Measurements from ENCODE around the gene CLCN7. TPM values are rescaled to one million over a fixed set of nuclear protein-coding genes. Genes with fewer than 3 reads are reported as not detected.

CLCN7 gene
- total RNA-seq, 3 donors from 2014 or later (not counting 1 experiment from before 2014, with no cell fraction given): 117 to 125 (median 118) TPM

- Mint-ChIP-seq H3K36me3 (no peaks in the 10 kb centered on the region), H3K4me3 (no peak overlapping the region), H3K9me3 (no peaks in the 10 kb centered on the region), H3K4me1 (no peaks in the 10 kb centered on the region), H3K27ac (no peak overlapping the region), H3K27me3 (ENCODE audit: low read depth in 2 of 2) (no peaks in the 10 kb centered on the region)
- no peaks in the 10 kb centered on the region for H3K36me3 ChIP-seq (ENCODE audit: control insufficient read depth, insufficient read depth, low read length)
- no peak overlapping the region for H3K27ac ChIP-seq (ENCODE audit: low read length)
- intact Hi-C loops (cut with micrococcal nuclease): no loop called here
- no peaks in the 10 kb centered on the region for H3K9me3 ChIP-seq (ENCODE audit: control insufficient read depth, insufficient read depth, low read length)
- no peak for DNase-seq
- peaks cover under 1% of the 10 kb centered on the region for H3K4me1 ChIP-seq (ENCODE audit: control insufficient read depth, insufficient read depth, low read length)
- 95% methylated on average over 19 of the region's 19 CpGs for WGBS (ENCODE audit: insufficient coverage)
- no peaks in the 10 kb centered on the region for H3K27me3 ChIP-seq (ENCODE audit: control insufficient read depth, insufficient read depth, low read length)
- ATAC-seq: no peak
- TF ChIP-seq, protein P1, sequence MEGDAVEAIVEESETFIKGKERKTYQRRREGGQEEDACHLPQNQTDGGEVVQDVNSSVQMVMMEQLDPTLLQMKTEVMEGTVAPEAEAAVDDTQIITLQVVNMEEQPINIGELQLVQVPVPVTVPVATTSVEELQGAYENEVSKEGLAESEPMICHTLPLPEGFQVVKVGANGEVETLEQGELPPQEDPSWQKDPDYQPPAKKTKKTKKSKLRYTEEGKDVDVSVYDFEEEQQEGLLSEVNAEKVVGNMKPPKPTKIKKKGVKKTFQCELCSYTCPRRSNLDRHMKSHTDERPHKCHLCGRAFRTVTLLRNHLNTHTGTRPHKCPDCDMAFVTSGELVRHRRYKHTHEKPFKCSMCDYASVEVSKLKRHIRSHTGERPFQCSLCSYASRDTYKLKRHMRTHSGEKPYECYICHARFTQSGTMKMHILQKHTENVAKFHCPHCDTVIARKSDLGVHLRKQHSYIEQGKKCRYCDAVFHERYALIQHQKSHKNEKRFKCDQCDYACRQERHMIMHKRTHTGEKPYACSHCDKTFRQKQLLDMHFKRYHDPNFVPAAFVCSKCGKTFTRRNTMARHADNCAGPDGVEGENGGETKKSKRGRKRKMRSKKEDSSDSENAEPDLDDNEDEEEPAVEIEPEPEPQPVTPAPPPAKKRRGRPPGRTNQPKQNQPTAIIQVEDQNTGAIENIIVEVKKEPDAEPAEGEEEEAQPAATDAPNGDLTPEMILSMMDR (IDR thresholded peaks at IDR 0.05): no peak
- no peak overlapping the region for H3K4me3 ChIP-seq (ENCODE audit: low read length)
These were observed 45.6 kb upstream of the CLCN7 start for GRCh38 chr16:1520461-1520860.

- 93% methylated on average over 17 of the region's 17 CpGs for WGBS (ENCODE audit: insufficient coverage)
- Mint-ChIP-seq H3K4me3 (no peak overlapping the region), H3K4me1 (no peaks in the 10 kb centered on the region), H3K27ac (no peak overlapping the region), H3K27me3 (ENCODE audit: low read depth in 2 of 2) (no peaks in the 10 kb centered on the region), H3K9me3 (no peaks in the 10 kb centered on the region), H3K36me3 (no peaks in the 10 kb centered on the region)
- no peaks in the 10 kb centered on the region for H3K36me3 ChIP-seq (ENCODE audit: control insufficient read depth, insufficient read depth, low read length)
- intact Hi-C loops (cut with micrococcal nuclease): no loop called here
- H3K4me3 ChIP-seq (ENCODE audit: low read length): no peak overlapping the region
- TF ChIP-seq, protein P1 (IDR thresholded peaks at IDR 0.05): no peak
- H3K9me3 ChIP-seq (ENCODE audit: control insufficient read depth, insufficient read depth, low read length): no peaks in the 10 kb centered on the region
- no peaks in the 10 kb centered on the region for H3K27me3 ChIP-seq (ENCODE audit: control insufficient read depth, insufficient read depth, low read length)
- no peak overlapping the region for H3K27ac ChIP-seq (ENCODE audit: low read length)
- ATAC-seq (no peak), DNase-seq (no peak)
- H3K4me1 ChIP-seq (ENCODE audit: control insufficient read depth, insufficient read depth, low read length): no peaks in the 10 kb centered on the region
These were observed 45.0 kb upstream of the CLCN7 start for GRCh38 chr16:1519831-1520230.

- Mint-ChIP-seq H3K4me3 (no peak overlapping the region), H3K36me3 (no peaks in the 10 kb centered on the region), H3K27ac (no peak overlapping the region), H3K4me1 (no peaks in the 10 kb centered on the region), H3K9me3 (no peaks in the 10 kb centered on the region), H3K27me3 (ENCODE audit: low read depth in 2 of 2) (no peaks in the 10 kb centered on the region)
- Histone ChIP-seq H3K4me3 (ENCODE audit: low read length) (no peak overlapping the region), H3K27ac (ENCODE audit: low read length) (no peak overlapping the region), H3K9me3 (ENCODE audit: control insufficient read depth, insufficient read depth, low read length) (peaks cover 4% of the 10 kb centered on the region), H3K4me1 (ENCODE audit: control insufficient read depth, insufficient read depth, low read length) (no peaks in the 10 kb centered on the region), H3K36me3 (ENCODE audit: control insufficient read depth, insufficient read depth, low read length) (no peaks in the 10 kb centered on the region), H3K27me3 (ENCODE audit: control insufficient read depth, insufficient read depth, low read length) (no peaks in the 10 kb centered on the region)
- peak in 1 of 3 donors; percentile 26 for ATAC-seq
- DNase-seq: no peak
- WGBS (ENCODE audit: insufficient coverage): 93% methylated on average over 16 of the region's 16 CpGs
- intact Hi-C loops (cut with micrococcal nuclease): no loop called here
- TF ChIP-seq, protein P1 (IDR thresholded peaks at IDR 0.05): no peak
These were observed 43.9 kb upstream of the CLCN7 start for GRCh38 chr16:1518626-1519135.

- Histone ChIP-seq H3K4me3 (ENCODE audit: low read length) (no peak overlapping the region), H3K27ac (ENCODE audit: low read length) (no peak overlapping the region), H3K4me1 (ENCODE audit: control insufficient read depth, insufficient read depth, low read length) (no peaks in the 10 kb centered on the region), H3K36me3 (ENCODE audit: control insufficient read depth, insufficient read depth, low read length) (no peaks in the 10 kb centered on the region), H3K27me3 (ENCODE audit: control insufficient read depth, insufficient read depth, low read length) (no peaks in the 10 kb centered on the region), H3K9me3 (ENCODE audit: control insufficient read depth, insufficient read depth, low read length) (peaks cover 4% of the 10 kb centered on the region)
- WGBS (ENCODE audit: insufficient coverage): 100% methylated on average over 2 of the region's 3 CpGs
- intact Hi-C loops (cut with micrococcal nuclease): no loop called here
- Mint-ChIP-seq H3K4me1 (peaks cover 0 to 5% of the 10 kb centered on the region in 2 donors), H3K9me3 (no peaks in the 10 kb centered on the region), H3K4me3 (no peak overlapping the region), H3K36me3 (no peaks in the 10 kb centered on the region), H3K27me3 (ENCODE audit: low read depth in 2 of 2) (no peaks in the 10 kb centered on the region), H3K27ac (no peak overlapping the region)
- ATAC-seq (no peak), DNase-seq (no peak)
- TF ChIP-seq, protein P1 (IDR thresholded peaks at IDR 0.05): no peak
These were observed 39.7 kb upstream of the CLCN7 start for GRCh38 chr16:1514507-1514906.
